ENCODE measurements around the gene HDAC4.

DNA sequence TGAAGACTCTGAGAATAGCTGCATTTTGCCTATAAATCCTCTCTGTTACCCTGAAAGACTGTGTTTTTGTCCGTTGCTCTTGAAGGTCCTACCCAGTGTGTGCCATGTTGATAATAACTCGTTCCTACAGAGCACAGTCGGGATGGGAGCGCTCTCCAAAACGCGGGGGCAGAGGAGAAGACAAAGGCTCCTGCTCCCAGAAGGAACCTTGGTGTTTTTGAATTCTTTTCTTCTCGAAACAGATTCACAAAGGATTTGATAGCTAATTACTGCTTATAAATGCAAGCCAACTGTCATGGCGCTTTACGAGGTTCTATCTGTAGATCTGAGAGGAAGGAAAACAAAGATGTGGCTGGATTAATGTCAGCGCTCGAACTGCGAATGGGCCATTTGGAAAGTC is 19.3 kb upstream of the HDAC4 start:
- TF ChIP-seq TAF1 (IDR thresholded peaks at IDR 0.05; ENCODE audit: low read depth) (no peak), TCF12 (IDR thresholded peaks at IDR 0.05; ENCODE audit: low read depth) (no peak), EGR1 (IDR thresholded peaks at IDR 0.05) (no peak), CREB1 (IDR thresholded peaks at IDR 0.05; ENCODE audit: low read depth) (no peak), EP300 (IDR thresholded peaks at IDR 0.05; ENCODE audit: borderline replicate concordance) (no peak), YY1 (IDR thresholded peaks at IDR 0.05; ENCODE audit: low read depth) (no peak)
- TF ChIP-seq, protein P1, sequence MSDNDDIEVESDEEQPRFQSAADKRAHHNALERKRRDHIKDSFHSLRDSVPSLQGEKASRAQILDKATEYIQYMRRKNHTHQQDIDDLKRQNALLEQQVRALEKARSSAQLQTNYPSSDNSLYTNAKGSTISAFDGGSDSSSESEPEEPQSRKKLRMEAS (IDR thresholded peaks at IDR 0.05): no peak
- TF ChIP-seq, protein P2, sequence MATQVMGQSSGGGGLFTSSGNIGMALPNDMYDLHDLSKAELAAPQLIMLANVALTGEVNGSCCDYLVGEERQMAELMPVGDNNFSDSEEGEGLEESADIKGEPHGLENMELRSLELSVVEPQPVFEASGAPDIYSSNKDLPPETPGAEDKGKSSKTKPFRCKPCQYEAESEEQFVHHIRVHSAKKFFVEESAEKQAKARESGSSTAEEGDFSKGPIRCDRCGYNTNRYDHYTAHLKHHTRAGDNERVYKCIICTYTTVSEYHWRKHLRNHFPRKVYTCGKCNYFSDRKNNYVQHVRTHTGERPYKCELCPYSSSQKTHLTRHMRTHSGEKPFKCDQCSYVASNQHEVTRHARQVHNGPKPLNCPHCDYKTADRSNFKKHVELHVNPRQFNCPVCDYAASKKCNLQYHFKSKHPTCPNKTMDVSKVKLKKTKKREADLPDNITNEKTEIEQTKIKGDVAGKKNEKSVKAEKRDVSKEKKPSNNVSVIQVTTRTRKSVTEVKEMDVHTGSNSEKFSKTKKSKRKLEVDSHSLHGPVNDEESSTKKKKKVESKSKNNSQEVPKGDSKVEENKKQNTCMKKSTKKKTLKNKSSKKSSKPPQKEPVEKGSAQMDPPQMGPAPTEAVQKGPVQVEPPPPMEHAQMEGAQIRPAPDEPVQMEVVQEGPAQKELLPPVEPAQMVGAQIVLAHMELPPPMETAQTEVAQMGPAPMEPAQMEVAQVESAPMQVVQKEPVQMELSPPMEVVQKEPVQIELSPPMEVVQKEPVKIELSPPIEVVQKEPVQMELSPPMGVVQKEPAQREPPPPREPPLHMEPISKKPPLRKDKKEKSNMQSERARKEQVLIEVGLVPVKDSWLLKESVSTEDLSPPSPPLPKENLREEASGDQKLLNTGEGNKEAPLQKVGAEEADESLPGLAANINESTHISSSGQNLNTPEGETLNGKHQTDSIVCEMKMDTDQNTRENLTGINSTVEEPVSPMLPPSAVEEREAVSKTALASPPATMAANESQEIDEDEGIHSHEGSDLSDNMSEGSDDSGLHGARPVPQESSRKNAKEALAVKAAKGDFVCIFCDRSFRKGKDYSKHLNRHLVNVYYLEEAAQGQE (IDR thresholded peaks at IDR 0.05; ENCODE audit: low read depth): no peak

Measured in Ishikawa (cell line).